Caki2 (cell line): ENCODE measurements around the gene CHD6. TPM values are rescaled to one million over a fixed set of nuclear protein-coding genes. Genes with fewer than 3 reads are reported as not detected.
A peak's percentile ranks its signal among the peaks of the same experiment; 100 is the strongest.

Source experiments
- DNase-seq: peaks from one replicate; pipeline ENCODE4 v3.0.0-alpha.2; 2015; ENCODE audit warnings: low read depth
- in situ Hi-C: cut with HindIII; loops from 2 replicates; pipeline ENCODE4 v1.10.0; 2016; ENCODE audit warnings: low sequenced_read_pairs, low pct_unique_long_range_greater_than_20kb, mixed read lengths
- total RNA-seq: library from RNA; depleted of rRNA; stranded (reverse); fragments of >200 nt; shearing (Covaris generic); gene quantifications from 2 replicates; pipeline ENCODE4 v1.2.3, GENCODE V29; 2014; ENCODE audit warnings: low replicate concordance

CHD6 gene
- total RNA-seq, 1 experiment from 2014 or later = 8.1 TPM

DNA sequence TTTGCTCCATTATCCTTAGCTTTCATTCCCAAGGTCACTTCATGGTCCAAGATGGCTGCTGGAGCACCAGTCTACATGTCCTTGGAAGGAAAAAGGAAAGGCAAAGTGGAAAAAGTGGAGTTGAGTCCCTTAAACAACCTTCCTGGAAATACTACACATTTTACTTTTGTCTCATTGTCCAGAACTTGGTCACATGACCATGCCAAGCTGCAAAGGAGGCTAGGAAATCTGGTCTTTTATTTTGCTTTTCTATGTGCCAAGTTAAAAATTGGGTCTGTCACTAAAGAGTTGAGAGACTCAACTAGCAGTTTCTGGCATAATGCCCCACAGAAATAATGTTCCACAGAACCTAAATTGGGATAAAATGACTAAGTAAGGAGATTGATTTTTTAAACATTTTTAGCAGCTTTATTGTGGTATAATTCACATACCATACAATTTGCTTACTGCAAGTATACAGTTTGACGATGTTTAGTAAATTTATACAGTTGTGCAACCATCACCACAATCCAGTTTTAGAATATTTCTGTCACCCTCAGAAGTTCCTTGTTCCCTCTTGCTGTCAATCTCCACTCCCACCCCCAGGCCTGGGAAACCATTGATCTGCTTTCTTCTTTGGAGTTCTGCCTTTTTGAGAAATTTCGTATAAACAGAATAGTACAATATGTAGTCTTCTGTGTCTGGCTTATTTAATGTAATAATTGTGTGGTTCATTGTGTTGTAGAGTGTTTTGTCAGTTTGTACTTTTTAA, 5.6 kb upstream of the CHD6 start:
- in situ Hi-C loops = no loop called here
- DNase-seq = no peak

GRCh38 chr20:41622584-41622983, 4.4 kb upstream of the CHD6 start:
- in situ Hi-C loops = no loop called here
- DNase-seq = no peak

- DNase-seq = no peak
- in situ Hi-C loops = no loop called here
Observed at GRCh38 chr20:41621971-41622370, 3.8 kb upstream of the CHD6 start.

DNA sequence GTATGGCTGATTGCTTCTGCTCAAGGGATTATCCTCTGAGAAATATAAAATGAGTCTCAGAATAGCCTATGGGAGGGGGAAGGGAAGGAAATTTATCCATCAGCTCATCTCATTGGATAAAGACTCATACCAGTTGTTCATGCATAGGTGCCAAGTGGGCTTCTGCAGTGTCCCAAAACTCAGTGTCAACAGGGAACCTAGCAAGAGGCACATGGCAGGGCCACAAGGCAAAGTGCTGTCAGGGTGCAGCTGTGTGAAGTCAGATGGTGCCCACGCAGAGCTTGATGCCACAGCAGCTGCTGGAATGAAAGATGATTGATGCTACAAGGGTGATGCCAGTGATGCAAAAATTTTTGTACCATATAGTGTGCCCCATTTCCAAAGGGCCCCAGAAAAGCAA, 3.2 kb upstream of the CHD6 start:
- no peak for DNase-seq
- in situ Hi-C loops = no loop called here

GRCh38 chr20:41619360-41620100, 1.4 kb upstream of the CHD6 start:
- DNase-seq = no peak
- in situ Hi-C loops = no loop called here

DNA sequence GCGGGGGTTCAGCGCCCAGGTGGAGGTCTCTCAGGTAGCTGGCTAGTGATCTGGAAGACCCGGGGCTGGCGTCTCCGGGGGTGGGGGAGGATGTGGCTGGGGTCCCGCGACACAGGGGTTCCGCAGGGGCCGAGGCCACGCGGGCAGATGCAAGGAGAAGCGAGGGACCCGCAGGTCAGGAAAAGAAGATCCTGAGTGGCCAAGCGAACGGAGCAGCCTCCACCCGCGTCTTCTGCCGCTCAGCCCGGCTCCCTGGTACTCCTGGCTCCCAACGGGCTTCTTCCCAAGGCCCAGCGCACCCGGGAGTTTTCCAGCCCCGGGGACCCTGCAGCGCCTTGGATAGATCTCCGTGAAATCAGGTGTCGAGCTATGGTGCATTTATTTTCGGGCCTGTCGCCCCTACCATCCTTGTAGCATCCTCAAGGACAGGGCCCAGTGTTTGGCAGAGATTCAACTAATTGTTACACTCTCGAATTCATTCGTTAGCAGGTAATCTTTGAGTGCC, 682 bp upstream of the CHD6 start:
- DNase-seq = peak; percentile 21
- in situ Hi-C loops = no loop called here

GRCh38 chr20:41617059-41617901, 897 bp downstream of the CHD6 start:
- DNase-seq = peak; percentile 22
- in situ Hi-C loops = no loop called here

DNA sequence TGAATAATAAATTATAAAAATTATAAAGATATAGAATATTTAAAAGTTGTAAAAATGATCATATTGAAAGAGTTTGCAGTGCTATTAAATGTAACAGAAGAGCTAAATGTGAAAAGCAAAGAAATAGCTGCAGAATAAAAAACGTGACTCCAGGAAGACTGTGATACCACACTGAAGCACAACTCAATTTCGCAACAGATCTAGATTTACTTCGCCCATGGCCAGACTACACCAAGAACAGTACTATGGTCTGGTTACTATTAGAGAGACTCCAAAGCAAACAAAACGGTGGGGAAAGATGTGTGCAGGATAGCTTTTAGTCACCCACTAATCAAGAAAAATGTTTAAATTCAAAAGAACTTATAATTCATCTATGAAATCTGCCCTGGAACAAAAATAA, 1.9 kb downstream of the CHD6 start:
- in situ Hi-C loops = no loop called here
- no peak for DNase-seq

DNA sequence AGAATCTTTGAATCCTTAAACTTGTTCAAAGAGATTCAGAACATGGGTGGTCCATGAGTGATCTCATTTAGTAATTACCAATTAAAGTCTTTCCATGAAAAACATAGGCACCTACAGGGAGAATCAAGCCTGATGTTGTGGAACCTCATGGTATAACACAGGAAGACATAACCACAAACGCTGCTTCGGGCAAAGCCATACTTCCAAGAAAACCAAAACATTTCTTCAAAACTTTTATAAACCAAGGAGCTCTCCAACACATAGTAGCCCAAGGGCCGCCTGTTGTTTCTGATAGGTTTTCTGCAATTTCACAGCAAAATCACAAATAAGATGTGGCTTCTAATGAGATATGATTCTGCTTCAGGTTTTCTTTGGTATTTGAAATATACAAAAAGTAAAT, 2.5 kb downstream of the CHD6 start:
- no peak for DNase-seq
- in situ Hi-C loops = no loop called here

- DNase-seq = no peak
- in situ Hi-C loops = no loop called here
Observed at GRCh38 chr20:41615110-41615509, 3.1 kb downstream of the CHD6 start.

DNA sequence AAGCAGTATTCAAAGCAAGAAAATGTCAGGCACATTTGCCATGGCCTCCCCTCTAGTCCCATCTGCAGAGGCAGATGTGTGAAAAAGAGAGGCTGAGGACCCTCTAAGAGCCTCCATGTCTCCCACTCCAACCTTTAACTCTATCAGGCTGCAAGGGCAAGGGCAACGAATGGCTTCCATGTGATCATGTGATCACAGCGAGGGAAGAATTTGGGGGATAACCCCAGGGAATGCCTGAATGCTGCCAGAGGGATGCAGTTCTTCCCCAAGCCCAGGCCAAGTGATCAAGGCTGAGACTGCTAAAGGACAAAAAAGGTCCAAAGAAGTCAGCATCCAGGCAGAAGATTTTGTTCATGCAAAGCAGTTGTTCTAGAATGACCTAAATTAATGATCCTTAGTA, 4.9 kb downstream of the CHD6 start:
- in situ Hi-C loops = no loop called here
- no peak for DNase-seq

GRCh38 chr20:41609474-41609873, 8.7 kb downstream of the CHD6 start:
- DNase-seq = no peak
- in situ Hi-C loops = no loop called here

- DNase-seq = no peak
- in situ Hi-C loops = no loop called here
Observed at GRCh38 chr20:41608606-41609005, 9.6 kb downstream of the CHD6 start.

GRCh38 chr20:41607791-41608190, 10.4 kb downstream of the CHD6 start:
- DNase-seq = no peak
- in situ Hi-C loops = no loop called here

DNA sequence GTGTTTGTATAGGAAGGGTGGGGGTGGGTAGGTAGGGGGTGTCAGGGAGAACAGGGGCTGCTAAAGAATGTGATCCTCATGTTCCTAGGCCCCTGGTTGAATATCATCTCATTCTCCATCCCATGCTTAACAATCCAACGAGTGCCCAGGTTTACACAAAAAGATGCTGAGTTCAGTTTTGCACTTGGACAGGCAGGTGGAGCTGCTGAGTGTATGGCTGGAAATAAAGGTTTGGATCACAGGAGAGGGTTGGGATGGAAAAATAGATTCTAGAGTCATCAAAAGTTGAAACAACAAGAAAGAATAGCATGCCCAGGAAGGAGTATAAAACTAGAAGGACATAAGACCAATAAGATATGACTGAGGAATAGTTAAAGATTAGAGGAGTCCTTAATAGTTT, 14.2 kb downstream of the CHD6 start:
- no peak for DNase-seq
- in situ Hi-C loops = no loop called here

DNA sequence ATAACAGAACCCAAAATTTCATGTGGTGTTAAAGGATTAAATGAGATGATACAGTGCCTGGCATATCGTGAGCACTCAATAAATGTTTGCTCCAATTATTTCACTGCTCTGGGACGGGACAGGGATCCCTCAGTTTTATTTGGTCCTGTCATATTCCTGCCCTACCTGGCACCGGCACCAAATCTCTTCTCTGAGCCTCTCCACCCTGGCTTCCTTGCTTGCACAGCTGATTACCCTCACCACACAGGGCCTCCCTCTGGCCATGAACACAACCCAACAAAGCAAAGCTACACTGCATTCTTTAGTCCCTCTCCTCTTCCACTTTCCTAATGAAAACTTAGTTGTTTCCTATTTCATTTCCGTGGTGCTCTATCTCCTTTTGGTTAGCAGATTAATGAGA, 16.4 kb downstream of the CHD6 start:
- no peak for DNase-seq
- in situ Hi-C loops = no loop called here

DNA sequence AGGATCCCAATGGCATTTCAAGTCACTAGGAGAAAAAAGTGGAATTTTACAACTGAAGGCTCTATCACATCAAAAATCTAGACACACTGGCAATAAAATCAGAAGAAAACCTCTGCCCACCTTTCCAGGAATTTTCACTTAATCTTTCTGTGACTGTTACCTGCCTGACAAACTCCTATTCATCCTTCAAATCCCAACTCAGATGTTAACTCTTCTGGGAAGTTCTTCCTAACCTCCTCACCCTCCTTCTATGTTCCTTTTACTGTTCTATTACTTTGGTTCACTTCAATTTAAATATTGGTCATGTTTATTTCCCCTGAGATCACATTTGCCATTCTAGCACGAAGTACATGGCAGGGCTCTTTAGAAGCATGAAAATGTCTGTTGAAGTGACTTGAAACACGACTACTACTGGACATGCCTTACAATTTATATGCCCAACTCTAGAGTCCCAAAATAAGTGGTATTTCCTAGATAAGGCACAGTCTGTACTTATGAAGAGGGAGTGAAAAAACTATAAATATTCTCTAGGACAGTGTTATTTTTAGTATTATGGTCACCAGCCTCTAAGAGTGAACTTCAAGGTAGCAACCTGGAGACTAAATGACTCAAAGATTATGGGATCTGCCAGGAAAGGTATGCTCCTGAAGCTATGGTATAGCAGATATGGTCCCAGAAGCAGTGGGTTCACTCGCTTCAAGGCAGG, 17.1 kb downstream of the CHD6 start:
- in situ Hi-C loops = no loop called here
- no peak for DNase-seq

- peak; percentile 59 for DNase-seq
- in situ Hi-C loops = no loop called here
Observed at GRCh38 chr20:41599699-41600104, 18.5 kb downstream of the CHD6 start.
